GM12891 (cell line): ENCODE measurements around the gene FXYD6.
"Not testable (repeated sequence)": the region's sequence is repeated elsewhere in the genome, so short reads cannot be mapped to it uniquely, and the experiment has no call there.

Experiments used
- POLR2A ChIP-seq: IDR thresholded peaks from 2 replicates; pipeline ENCODE4 v1.6.1; 2011; ENCODE audit warnings: low read depth, low read length, control low read depth
- TAF1 ChIP-seq: IDR thresholded peaks from 2 replicates; pipeline ENCODE4 v1.6.1; 2011; ENCODE audit warnings: low read depth, low read length, control low read depth

GRCh38 chr11:117810056-117810451 lies 66.4 kb downstream of the FXYD6 start:
- not testable (repeated sequence) for TF ChIP-seq POLR2A, TAF1
